ENCODE results near the gene IL32. TPM values are rescaled to one million over a fixed set of nuclear protein-coding genes. Genes with fewer than 3 reads are reported as not detected.
"Not testable (repeated sequence)": the region's sequence is repeated elsewhere in the genome, so short reads cannot be mapped to it uniquely, and the experiment has no call there.

The IL32 gene
- total and polyA plus RNA-seq, 7 donors: 90.5 to 749 (median 192) TPM

- Histone ChIP-seq H3K27ac (no peak overlapping the region), H3K27me3 (ENCODE audit: insufficient read depth in 3 of 3, low read length in 2 of 3) (no peaks in the 10 kb centered on the region), H3K4me1 (peaks cover 14% of the 10 kb centered on the region), H3K36me3 (ENCODE audit: insufficient read depth in 1 of 2, low read depth in 1 of 2) (no peaks in the 10 kb centered on the region), H3K9me3 (no peaks in the 10 kb centered on the region), H3K4me3 (no peak overlapping the region)
- no peak for ATAC-seq
- 78 to 81% (median 79%) methylated on average over 17 of the region's 17 CpGs for whole genome bisulfite sequencing, 3 donors
- intact Hi-C loops (cut with DNase I): loop anchor here (5.0 kb wide), 2 partner anchors 72 to 112 kb away; no protein-coding TSS in a partner anchor
- TF ChIP-seq CTCF (IDR thresholded peaks at IDR 0.05): no peak
- peak in 1 of 2 donors; percentile 7 for DNase-seq
These were observed 10.3 kb upstream of the IL32 start for GRCh38 chr16:3054965-3055733.

GRCh38 chr16:3055734-3056115 lies 9.7 kb upstream of the IL32 start:
- intact Hi-C loops (cut with DNase I): loop anchor here (5.0 kb wide), 2 partner anchors 72 to 112 kb away; no protein-coding TSS in a partner anchor
- H3K9me3 ChIP-seq; H3K27ac ChIP-seq; H3K27me3 ChIP-seq (ENCODE audit: insufficient read depth in 3 of 3, low read length in 2 of 3); DNase-seq; H3K36me3 ChIP-seq (ENCODE audit: insufficient read depth in 1 of 2, low read depth in 1 of 2); ATAC-seq; H3K4me3 ChIP-seq: not testable (repeated sequence)
- H3K4me1 ChIP-seq: peaks cover 20% of the 10 kb centered on the region
- WGBS, 3 donors: 44 to 59% (median 46%) methylated on average over 9 of the region's 9 CpGs

GRCh38 chr16:3056336-3057180 lies 8.9 kb upstream of the IL32 start:
- no peak for DNase-seq
- peaks cover 28% of the 10 kb centered on the region for H3K4me1 ChIP-seq
- no peak for TF ChIP-seq CTCF (IDR thresholded peaks at IDR 0.05)

GRCh38 chr16:3057181-3058138 lies 8.0 kb upstream of the IL32 start:
- no peaks in the 10 kb centered on the region for H3K27me3 ChIP-seq (ENCODE audit: insufficient read depth in 3 of 3, low read length in 2 of 3)
- ATAC-seq (no peak), DNase-seq (no peak)
- WGBS, 3 donors: 91 to 95% (median 92%) methylated on average over 21 to 22 of the region's 22 CpGs
- H3K27ac ChIP-seq: no peak overlapping the region
- peak overlapping the region; percentile 90 for H3K4me3 ChIP-seq
- H3K36me3 ChIP-seq (ENCODE audit: insufficient read depth in 1 of 2, low read depth in 1 of 2): no peaks in the 10 kb centered on the region
- no peak for TF ChIP-seq CTCF (IDR thresholded peaks at IDR 0.05)
- peaks cover 35% of the 10 kb centered on the region for H3K4me1 ChIP-seq
- intact Hi-C loops (cut with DNase I): loop anchor here (2.0 to 5.0 kb wide), 3 partner anchors 70 to 113 kb away; no protein-coding TSS in a partner anchor
- H3K9me3 ChIP-seq: no peaks in the 10 kb centered on the region

More at GRCh38 chr16:3056336-3057180, 8.9 kb upstream of the IL32 start:
- WGBS, 3 donors: 82 to 89% (median 83%) methylated on average over 15 to 19 of the region's 19 CpGs
- ATAC-seq: no peak
- intact Hi-C loops (cut with DNase I): loop anchor here (5.0 kb wide), 2 partner anchors 71 to 111 kb away; no protein-coding TSS in a partner anchor
- Histone ChIP-seq H3K27me3 (ENCODE audit: insufficient read depth in 3 of 3, low read length in 2 of 3) (no peaks in the 10 kb centered on the region), H3K27ac (no peak overlapping the region), H3K36me3 (ENCODE audit: insufficient read depth in 1 of 2, low read depth in 1 of 2) (no peaks in the 10 kb centered on the region), H3K9me3 (no peaks in the 10 kb centered on the region), H3K4me3 (no peak overlapping the region)

Measured in psoas muscle (tissue), 8 donors.